Esophagus muscularis mucosa (tissue), 4 donors: ENCODE results near the gene MEGF8.

Source experiments
- EP300 ChIP-seq: sonication (generic); formaldehyde crosslinking; IDR thresholded peaks from one replicate; pipeline ENCODE4 v1.6.1; 2017; ENCODE audit warnings: antibody characterized with exemption
- POLR2A ChIP-seq: fragments of 450-650 bp; IDR thresholded peaks from one replicate; pipeline ENCODE4 v1.6.1; 2017; ENCODE audit warnings: antibody characterized with exemption, moderate library complexity, mild to moderate bottlenecking, low read depth
- TF ChIP-seq, protein P1 (sequence below), 3 experiments: fragments of 200-600 bp in 2 of 3; fragments of 450-650 bp in 1 of 3; sonication (generic) in 2 of 3; IDR thresholded peaks; one replicate each; pipeline ENCODE4 v1.5.1; 2017 to 2019; ENCODE audit warnings: antibody characterized with exemption in 3 of 3, mild to moderate bottlenecking in 2 of 3, moderate library complexity in 1 of 3

DNA sequence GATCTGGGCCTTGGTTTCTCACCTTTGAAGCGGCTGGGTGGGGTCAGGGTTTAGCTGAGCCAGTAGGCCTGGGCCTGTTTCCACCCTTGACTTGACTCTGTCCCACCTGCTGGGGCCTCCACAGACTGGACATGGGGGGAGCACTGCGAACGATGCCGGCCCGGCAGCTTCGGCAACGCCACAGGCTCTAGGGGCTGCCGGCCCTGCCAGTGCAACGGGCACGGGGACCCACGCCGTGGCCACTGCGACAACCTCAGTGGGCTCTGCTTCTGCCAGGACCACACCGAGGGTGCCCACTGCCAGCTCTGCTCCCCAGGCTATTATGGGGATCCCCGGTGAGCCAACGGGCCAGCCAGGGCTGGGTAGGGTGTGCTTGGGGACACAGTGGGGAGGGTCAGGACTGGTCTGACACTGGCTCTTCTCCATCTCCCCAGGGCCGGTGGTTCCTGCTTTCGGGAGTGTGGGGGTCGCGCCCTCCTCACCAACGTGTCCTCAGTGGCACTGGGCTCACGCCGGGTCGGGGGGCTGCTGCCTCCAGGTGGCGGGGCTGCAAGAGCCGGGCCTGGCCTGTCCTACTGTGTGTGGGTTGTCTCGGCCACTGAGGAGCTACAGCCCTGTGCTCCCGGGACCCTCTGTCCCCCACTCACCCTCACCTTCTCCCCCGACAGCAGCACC lies 28.0 kb downstream of the MEGF8 start:
- TF ChIP-seq, protein P1, sequence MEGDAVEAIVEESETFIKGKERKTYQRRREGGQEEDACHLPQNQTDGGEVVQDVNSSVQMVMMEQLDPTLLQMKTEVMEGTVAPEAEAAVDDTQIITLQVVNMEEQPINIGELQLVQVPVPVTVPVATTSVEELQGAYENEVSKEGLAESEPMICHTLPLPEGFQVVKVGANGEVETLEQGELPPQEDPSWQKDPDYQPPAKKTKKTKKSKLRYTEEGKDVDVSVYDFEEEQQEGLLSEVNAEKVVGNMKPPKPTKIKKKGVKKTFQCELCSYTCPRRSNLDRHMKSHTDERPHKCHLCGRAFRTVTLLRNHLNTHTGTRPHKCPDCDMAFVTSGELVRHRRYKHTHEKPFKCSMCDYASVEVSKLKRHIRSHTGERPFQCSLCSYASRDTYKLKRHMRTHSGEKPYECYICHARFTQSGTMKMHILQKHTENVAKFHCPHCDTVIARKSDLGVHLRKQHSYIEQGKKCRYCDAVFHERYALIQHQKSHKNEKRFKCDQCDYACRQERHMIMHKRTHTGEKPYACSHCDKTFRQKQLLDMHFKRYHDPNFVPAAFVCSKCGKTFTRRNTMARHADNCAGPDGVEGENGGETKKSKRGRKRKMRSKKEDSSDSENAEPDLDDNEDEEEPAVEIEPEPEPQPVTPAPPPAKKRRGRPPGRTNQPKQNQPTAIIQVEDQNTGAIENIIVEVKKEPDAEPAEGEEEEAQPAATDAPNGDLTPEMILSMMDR (IDR thresholded peaks at IDR 0.05): no peak
- no peak for TF ChIP-seq POLR2A
- TF ChIP-seq EP300: no peak
